Measurements from ENCODE around the gene HOXB6. TPM values are rescaled to one million over a fixed set of nuclear protein-coding genes. Genes with fewer than 3 reads are reported as not detected.

HOXB6 gene
- total and polyA plus RNA-seq, 4 donors: 0.17 to 1.1 (median 0.46) TPM

- Histone ChIP-seq H3K9me3 (ENCODE audit: control insufficient read depth in 4 of 4, low read length in 3 of 4) (no peaks in the 10 kb centered on the region), H3K4me3 (ENCODE audit: low read depth in 1 of 3, low read length in 3 of 3) (no peak overlapping the region), H3K27ac (ENCODE audit: low read depth in 1 of 2, low read length in 2 of 2) (no peak overlapping the region), H3K4me1 (ENCODE audit: control insufficient read depth in 4 of 4, insufficient read depth in 4 of 4, low read length in 3 of 4) (peaks cover 8 to 10% (median 8%) of the 10 kb centered on the region in 4 donors), H3K27me3 (ENCODE audit: control insufficient read depth in 4 of 4, insufficient read depth in 4 of 4, low read length in 3 of 4) (peaks cover 10 to 62% (median 36%) of the 10 kb centered on the region in 4 donors), H3K36me3 (ENCODE audit: control insufficient read depth in 4 of 4, insufficient read depth in 3 of 4, low read depth in 1 of 4, low read length in 3 of 4) (no peaks in the 10 kb centered on the region), H3K9ac (ENCODE audit: low read depth in 1 of 2, low read length in 2 of 2) (no peak overlapping the region)
- DNase-seq (ENCODE audit: low spot score): no peak
- TF ChIP-seq MAX (IDR thresholded peaks at IDR 0.05) (no peak), FOXA1 (IDR thresholded peaks at IDR 0.05) (no peak), TAF1 (conservative IDR thresholded peaks at IDR 0.05) (no peak), RAD21 (IDR thresholded peaks at IDR 0.05) (no peak), FOXA2 (IDR thresholded peaks at IDR 0.05) (no peak), GABPA (IDR thresholded peaks at IDR 0.05 in 1 of 2, conservative IDR thresholded peaks at IDR 0.05 in 1 of 2) (no peak), RXRA (IDR thresholded peaks at IDR 0.05) (no peak), HNF4A (conservative IDR thresholded peaks at IDR 0.05) (no peak), HNF4G (IDR thresholded peaks at IDR 0.05) (no peak), NR2F2 (IDR thresholded peaks at IDR 0.05) (no peak), ZBTB33 (IDR thresholded peaks at IDR 0.05) (no peak), ATF3 (IDR thresholded peaks at IDR 0.05) (no peak), YY1 (IDR thresholded peaks at IDR 0.05) (no peak), JUND (IDR thresholded peaks at IDR 0.05) (no peak), EGR1 (IDR thresholded peaks at IDR 0.05; ENCODE audit: low read depth in 2 of 2) (no peak)
- TF ChIP-seq, protein P1, sequence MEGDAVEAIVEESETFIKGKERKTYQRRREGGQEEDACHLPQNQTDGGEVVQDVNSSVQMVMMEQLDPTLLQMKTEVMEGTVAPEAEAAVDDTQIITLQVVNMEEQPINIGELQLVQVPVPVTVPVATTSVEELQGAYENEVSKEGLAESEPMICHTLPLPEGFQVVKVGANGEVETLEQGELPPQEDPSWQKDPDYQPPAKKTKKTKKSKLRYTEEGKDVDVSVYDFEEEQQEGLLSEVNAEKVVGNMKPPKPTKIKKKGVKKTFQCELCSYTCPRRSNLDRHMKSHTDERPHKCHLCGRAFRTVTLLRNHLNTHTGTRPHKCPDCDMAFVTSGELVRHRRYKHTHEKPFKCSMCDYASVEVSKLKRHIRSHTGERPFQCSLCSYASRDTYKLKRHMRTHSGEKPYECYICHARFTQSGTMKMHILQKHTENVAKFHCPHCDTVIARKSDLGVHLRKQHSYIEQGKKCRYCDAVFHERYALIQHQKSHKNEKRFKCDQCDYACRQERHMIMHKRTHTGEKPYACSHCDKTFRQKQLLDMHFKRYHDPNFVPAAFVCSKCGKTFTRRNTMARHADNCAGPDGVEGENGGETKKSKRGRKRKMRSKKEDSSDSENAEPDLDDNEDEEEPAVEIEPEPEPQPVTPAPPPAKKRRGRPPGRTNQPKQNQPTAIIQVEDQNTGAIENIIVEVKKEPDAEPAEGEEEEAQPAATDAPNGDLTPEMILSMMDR (IDR thresholded peaks at IDR 0.05; ENCODE audit: low read depth, low read length, missing input control): no peak
- TF ChIP-seq, protein P2, sequence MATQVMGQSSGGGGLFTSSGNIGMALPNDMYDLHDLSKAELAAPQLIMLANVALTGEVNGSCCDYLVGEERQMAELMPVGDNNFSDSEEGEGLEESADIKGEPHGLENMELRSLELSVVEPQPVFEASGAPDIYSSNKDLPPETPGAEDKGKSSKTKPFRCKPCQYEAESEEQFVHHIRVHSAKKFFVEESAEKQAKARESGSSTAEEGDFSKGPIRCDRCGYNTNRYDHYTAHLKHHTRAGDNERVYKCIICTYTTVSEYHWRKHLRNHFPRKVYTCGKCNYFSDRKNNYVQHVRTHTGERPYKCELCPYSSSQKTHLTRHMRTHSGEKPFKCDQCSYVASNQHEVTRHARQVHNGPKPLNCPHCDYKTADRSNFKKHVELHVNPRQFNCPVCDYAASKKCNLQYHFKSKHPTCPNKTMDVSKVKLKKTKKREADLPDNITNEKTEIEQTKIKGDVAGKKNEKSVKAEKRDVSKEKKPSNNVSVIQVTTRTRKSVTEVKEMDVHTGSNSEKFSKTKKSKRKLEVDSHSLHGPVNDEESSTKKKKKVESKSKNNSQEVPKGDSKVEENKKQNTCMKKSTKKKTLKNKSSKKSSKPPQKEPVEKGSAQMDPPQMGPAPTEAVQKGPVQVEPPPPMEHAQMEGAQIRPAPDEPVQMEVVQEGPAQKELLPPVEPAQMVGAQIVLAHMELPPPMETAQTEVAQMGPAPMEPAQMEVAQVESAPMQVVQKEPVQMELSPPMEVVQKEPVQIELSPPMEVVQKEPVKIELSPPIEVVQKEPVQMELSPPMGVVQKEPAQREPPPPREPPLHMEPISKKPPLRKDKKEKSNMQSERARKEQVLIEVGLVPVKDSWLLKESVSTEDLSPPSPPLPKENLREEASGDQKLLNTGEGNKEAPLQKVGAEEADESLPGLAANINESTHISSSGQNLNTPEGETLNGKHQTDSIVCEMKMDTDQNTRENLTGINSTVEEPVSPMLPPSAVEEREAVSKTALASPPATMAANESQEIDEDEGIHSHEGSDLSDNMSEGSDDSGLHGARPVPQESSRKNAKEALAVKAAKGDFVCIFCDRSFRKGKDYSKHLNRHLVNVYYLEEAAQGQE (IDR thresholded peaks at IDR 0.05): no peak
- WGBS: 25% methylated on average over 15 of the region's 15 CpGs
These were observed 25.5 kb upstream of the HOXB6 start for GRCh38 chr17:48630009-48630924.
